GF-D8 (cell line): Measurements from ENCODE around the gene RPS6KA1.
"Not testable (repeated sequence)": the region's sequence is repeated elsewhere in the genome, so short reads cannot be mapped to it uniquely, and the experiment has no call there.

Experiments used
- DNase-seq: peaks from one replicate; lab custom pipeline; 2025; lab: John Stamatoyannopoulos, UW

Gene RPS6KA1

GRCh38 chr1:26529655-26530409 is at the start of gene RPS6KA1:
Gene RPS6KA1 (plus strand): TSS chr1:26529761. CDS start chr1:26529921, 160 bp downstream.
- no peak for DNase-seq

- no peak for DNase-seq
These were observed 46.6 kb upstream of the RPS6KA1 start for GRCh38 chr1:26482921-26483320.

GRCh38 chr1:26483980-26484379 is 45.6 kb upstream of the RPS6KA1 start:
- no peak for DNase-seq

GRCh38 chr1:26490155-26490554 is 39.4 kb upstream of the RPS6KA1 start:
- no peak for DNase-seq

GRCh38 chr1:26493267-26493666 is 36.3 kb upstream of the RPS6KA1 start:
- DNase-seq, result no peak

- no peak for DNase-seq
These were observed 35.6 kb upstream of the RPS6KA1 start for GRCh38 chr1:26493938-26494337.

- no peak for DNase-seq
These were observed 32.7 kb upstream of the RPS6KA1 start for GRCh38 chr1:26496861-26497260.

GRCh38 chr1:26498894-26499293 is 30.7 kb upstream of the RPS6KA1 start:
- DNase-seq, result no peak

GRCh38 chr1:26500488-26501175 is 28.9 kb upstream of the RPS6KA1 start:
- DNase-seq, result no peak

- DNase-seq, result not testable (repeated sequence)
These were observed 18.9 kb upstream of the RPS6KA1 start for GRCh38 chr1:26510711-26511110.

- DNase-seq, result not testable (repeated sequence)
These were observed 13.7 kb upstream of the RPS6KA1 start for GRCh38 chr1:26515836-26516235.

GRCh38 chr1:26516987-26517765 is 12.4 kb upstream of the RPS6KA1 start:
- DNase-seq, result no peak

- no peak for DNase-seq
These were observed 11.9 kb upstream of the RPS6KA1 start for GRCh38 chr1:26517766-26518049.

GRCh38 chr1:26518355-26518754 is 11.2 kb upstream of the RPS6KA1 start:
- DNase-seq, result no peak

- DNase-seq, result no peak
These were observed 9.2 kb upstream of the RPS6KA1 start for GRCh38 chr1:26520339-26520738.

- no peak for DNase-seq
These were observed 7.9 kb upstream of the RPS6KA1 start for GRCh38 chr1:26521669-26522030.

GRCh38 chr1:26522073-26522472 is 7.5 kb upstream of the RPS6KA1 start:
- no peak for DNase-seq

GRCh38 chr1:26524181-26524580 is 5.4 kb upstream of the RPS6KA1 start:
- DNase-seq, result no peak

GRCh38 chr1:26526287-26526686 is 3.3 kb upstream of the RPS6KA1 start:
- no peak for DNase-seq

GRCh38 chr1:26529405-26529654 is 231 bp upstream of the RPS6KA1 start:
- no peak for DNase-seq

GRCh38 chr1:26530410-26530894 is 891 bp downstream of the RPS6KA1 start:
- DNase-seq, result peak; percentile 22

- DNase-seq, result peak; percentile 38
These were observed 1.5 kb downstream of the RPS6KA1 start for GRCh38 chr1:26530895-26531598.
